Measurements from ENCODE around the gene NPB.

NPB gene

DNA sequence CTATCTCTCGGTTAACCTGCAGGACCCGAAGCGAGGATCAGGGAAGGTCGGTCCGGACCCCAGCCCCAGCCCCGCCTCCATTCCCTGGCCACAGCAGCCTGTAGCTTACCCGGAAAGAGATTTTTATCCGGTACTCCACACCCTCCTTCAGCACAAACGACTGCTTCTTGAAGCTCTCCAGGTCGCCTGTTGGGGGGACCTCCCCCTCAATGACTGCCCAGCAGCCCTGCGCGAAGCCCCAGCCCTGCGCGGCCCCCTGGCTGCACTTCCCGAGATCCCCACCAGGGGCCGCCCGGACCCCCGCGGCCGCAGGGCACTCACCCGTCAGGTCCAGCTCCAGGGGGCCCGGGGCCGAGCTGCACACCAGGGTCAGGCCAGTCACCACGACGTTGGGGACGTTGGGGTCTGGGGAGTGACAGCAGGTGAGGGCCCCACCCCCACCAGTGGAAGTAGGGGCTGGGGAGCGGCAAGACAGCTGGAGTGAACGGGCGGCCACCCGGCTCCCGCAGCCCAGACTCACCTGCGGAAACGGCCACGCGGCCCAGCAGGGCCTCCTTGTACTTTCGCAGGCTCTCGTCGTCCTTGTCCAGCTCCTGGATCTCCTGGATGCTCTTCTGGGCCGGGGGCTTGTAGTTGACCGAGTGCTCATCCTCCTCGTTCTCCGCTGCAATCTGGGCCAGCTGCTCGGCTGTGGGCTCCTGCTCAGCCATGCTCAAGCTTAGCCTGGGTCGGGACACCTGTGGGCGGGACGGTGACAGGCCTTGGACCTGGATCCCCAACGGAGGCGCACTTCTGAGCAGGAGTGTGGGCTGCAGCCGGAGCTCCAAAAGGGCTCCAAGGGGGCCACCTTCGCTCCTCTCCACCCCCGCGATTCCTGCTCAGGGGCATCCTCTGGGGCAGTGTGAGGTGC is 32.6 kb upstream of the NPB start:
- DNase-seq = peak in 3 of 56 donors; percentile 12 to 30 (median 27)

DNA sequence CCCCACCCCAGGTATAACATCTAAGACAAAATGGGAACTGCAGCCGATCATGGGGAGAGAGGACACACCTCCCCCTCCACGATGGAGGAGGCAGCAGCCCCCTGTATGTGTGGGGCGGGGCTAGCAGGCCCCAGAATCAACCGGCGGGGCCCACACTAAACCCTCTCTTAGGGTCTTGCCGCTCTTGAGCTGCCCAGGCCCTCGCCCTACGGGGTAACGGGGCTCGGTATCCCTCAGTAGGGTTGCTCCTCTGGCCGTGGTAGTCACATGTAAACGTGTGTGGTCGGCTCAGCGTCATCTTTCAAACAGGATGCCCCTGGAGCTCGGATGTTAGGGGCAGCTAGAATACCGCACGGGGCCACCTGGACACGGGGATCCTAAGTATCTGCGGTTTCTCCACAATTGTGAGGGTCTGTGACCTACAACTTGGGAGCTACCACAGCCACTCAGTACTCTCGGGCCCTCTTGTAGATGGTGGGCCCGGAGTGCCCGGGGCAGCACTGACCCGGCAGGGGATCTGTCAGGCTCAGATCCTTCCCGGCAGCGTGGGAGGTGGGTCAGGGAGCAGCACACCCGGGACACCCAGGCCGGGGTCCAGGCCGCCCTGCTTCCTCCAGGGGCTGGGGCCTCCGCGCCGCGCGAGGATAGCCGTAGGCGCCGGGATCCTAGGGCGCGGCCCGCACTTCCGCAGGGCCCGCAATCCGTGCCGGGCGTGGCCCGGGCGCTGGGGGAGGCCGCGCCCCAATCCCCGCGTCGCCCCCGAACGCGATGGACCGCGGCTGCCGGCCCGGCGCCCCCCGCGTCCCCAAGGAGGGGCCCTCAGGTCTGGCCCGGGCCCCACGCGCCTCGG is 31.7 kb upstream of the NPB start:
- peak in 2 of 56 donors; percentile 8 to 16 for DNase-seq

DNA sequence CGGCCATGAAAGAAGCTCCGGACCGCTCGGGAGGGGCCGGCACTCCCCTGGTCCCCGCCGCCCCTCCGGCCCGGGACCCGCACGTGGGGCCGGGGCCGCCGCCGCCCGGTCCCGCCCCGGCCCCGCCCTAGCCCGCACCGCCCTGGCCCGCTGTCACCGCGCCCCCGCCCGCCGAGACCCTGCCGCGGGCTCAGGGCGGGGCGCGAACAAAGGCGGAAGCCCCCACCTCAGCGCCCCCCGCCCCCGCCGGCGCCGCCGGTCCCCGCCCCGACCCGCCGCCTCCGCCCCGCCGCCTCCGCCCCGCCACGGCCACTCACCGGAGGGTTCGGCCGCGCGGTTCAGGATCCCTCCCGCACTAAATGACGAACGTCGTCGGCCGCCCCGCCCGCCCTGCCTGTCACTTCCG is 31.1 kb upstream of the NPB start, which contains the start of gene ARHGDIA:
TSS of gene ARHGDIA (minus strand) at position 357 of the 406 bp plus-strand sequence. CDS start 1,407 bp downstream, outside the sequence.
- DNase-seq = peak in 3 of 56 donors; percentile 65 to 85 (median 71)

DNA sequence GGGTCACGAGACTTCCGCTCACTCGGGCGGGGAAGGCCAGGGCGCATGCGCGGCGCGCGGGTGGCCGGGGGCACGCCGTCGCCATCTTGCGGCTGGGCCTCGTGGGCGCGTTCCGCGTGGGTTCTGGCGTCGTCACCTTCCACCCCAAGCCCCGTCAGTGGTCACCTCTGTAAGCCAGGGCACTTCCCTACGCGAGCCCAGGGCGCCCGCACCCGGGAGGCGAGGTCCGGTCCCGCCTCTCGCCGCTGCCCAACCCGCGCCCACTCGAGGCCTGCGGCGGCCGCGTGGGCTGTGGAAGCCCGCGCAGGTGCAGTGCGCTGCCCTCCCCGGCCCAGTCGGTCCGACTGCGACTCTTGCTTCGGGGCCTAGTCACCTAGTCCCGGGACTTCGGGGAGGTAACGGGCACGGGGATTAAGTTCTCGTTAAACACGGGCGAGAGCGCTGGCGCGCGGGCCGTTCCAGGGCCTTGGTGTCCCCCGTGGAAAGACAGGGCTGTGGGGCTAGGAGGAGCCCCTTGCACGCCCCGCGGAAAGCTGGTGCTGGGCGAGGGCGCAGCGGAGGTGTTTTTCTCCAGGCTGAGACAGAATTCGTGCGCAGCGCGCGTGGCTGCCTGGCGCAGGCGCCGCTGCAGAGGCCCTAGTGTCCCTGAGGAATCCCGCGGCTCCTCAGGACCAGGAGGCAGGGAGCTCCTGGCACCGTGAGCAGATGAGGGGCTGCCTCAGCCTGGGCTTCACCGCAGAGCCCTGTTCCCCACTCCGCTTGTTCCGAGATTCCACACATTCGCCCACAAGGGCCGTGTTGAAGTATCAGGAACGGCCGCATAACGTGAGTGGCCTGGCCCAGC is 30.4 kb upstream of the NPB start:
- DNase-seq = peak in 53 of 56 donors; percentile 48 to 94 (median 85)

DNA sequence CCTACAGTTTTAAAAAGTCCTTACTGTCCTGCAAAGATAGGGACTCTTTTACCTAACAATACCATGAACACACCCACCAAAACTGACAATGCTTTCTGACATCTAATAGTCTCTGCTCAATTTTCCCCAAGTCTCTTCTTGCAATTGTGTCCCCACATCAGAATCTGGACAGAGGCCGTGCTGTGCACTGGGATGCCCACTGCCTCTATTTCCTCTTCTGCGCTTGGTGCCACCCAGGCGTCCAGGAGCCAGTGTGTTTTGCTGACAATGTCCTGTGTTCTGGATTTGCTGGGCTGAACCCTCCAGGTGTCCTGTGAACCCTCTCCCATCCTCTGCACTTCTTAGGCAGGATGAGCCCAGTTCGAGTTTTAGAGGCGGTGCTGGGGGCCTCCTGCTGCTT is 24.5 kb upstream of the NPB start:
- DNase-seq = no peak

DNA sequence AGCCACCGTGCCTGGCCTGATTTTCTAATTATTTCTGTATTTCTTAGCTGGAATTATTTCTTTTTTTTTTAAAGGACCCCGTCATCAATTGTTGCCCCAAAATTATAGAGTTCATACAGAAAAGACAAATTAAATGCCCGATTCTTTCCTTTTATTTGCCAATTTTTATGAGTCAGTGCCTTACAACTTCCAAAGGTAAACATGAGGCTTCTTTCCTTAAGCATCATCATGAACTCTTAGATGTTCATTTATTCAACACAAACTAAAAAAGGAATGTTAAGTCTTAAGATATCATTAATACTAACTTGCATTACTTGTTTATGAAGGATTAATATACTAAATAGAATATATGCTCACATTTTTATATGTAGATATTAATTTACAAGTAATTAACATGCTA is 23.7 kb upstream of the NPB start:
- DNase-seq = no peak

DNA sequence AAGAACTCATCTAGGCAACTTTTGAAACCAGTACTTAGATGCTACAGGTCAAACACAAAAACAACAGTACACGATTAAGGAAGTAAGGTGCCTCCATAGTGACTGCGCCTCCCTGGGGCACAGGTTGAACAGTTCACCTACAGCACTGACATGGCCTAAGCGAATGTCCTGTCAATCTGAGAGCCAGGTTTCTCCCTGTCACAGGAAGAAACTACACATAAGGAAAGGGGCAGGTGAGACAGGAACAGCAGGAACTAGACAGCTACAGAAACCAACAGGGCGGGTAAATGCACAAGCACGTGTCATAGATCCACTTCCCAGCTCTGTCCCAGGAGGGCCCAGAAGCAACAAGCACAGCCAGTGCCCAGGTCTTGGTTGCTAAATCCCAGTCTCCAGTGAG is 22.9 kb upstream of the NPB start:
- DNase-seq = no peak

DNA sequence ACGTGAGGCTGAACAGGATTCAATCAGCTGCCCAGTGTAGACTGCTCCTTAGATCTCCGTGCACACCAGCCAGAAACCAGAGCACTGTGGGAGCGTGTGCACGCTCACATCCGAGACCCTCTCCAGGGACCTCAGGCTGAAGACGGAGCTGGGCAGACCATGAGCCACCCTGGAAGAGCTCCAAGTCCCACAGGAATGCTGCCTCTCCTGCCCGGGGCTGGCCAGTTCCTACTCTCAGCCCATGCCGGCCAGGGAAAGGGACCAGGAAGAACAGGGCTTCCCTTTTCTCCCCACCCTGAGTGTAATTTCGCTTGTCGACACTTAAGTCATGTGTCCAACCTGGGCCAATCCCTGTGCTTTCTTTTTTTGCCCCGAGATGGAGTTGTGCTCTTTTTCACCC is 17.5 kb upstream of the NPB start:
- DNase-seq = no peak

DNA sequence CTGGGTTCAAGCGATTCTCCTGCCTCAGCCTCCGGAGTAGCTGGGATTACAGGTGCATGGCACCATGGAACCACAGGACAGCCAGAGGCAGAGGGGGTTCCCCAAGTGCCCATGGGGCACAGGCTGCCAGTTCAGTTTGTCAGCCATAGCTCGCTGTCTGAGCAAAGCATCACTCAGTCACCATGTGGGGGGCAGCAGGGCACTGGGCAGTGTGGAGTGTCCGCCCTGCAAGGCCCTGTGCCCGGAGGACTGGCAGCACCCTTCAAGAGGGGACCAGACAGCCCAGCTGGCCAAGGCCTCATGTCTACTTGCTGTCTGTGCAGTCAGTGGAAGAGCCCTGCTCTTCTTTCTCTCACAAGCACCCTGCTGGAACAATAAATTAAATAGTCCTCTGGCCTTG is 17.1 kb upstream of the NPB start:
- DNase-seq = no peak

DNA sequence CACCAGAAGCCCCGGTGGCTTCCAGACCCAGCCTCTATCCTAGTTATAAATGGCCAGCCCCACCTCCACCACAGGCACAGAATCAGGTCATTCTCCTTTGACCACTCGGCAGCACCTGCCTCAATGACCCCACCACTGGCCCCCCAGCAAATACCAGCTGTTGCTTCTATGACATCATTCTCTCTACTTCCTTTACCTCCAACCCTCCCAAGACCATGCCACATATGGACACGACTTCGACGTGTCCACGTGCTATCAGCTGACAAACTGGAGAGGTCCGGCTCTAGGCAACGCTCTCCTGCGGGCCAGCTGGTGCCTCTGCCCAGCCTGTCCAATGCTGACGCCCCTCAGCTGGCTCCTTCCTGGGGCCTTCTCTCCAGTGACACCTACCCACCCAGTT is 16.6 kb upstream of the NPB start:
- DNase-seq = no peak

DNA sequence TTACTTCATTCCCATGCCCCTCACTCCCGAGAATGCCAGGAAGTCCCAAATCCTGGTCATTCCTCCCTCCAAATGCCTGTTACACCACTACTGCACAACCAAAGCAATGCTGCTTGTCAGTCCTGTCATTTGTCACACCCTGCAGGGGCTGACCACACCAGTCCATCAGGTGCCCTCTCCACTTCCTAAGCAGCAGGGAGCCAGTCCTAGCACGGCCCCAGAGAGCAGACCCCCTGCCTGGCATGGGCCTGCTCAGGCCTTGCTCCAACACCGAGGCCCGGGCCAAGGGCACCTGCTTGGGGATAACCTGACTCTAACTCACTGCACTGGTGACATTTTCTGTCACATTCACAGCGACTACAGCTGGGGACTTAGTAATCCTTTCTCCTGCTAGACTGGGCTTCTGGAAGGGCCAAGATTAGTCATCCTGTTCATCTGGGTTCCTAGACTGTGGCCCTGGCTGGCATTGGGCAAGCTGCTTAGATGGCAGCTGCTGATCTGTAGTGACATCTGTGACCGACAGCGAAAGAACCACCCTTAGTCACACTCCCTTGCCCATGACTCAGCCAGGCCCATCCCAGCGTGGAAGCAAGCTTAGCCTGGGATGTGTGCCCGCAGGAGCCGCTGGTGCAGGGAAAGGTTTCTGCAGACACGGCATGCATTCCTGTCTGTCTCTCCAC is 16.0 kb upstream of the NPB start:
- peak in 1 of 56 donors; percentile 36 for DNase-seq

DNA sequence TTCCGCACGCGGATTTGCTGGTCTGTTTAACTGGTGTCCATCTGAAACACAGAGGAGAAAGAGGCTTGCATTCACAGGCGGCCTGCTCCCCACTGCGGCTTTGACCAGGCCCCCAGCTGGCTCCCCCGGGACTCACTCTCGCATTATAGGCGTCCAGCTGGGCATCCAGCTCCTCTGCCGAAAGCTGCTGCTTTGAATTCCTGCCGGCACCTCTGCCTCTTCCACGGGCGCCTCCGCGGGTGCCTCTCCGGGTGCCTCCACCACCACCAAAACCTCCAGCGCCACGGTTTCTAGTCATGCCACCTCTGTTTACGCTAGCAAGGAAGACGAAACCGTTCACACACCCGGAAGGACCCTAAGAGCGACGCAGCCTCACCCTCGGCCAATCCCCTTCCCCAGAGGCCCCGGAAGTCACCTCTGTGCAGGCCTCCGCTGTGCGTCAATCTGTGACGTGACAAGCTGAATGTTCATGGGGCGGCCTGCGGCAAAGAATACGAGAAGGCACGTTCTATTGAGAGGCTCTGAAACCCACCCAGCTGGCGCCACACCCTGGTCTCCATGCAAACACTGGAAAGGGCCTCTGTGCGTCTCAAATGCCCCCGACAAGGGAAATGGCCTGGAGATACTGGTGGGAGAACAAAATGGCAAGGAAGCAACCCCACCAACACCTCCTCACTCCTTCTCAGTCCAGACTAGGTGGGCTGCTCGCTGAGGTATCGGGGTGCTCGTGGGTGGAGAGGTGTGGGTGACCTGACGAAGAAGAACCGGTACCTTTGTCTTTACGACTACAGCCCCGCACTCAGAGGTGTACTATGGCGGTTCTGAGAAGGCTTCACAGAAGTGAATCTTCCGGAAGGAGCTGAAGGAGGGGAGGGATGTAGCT is 13.7 kb upstream of the NPB start:
- DNase-seq = no peak

DNA sequence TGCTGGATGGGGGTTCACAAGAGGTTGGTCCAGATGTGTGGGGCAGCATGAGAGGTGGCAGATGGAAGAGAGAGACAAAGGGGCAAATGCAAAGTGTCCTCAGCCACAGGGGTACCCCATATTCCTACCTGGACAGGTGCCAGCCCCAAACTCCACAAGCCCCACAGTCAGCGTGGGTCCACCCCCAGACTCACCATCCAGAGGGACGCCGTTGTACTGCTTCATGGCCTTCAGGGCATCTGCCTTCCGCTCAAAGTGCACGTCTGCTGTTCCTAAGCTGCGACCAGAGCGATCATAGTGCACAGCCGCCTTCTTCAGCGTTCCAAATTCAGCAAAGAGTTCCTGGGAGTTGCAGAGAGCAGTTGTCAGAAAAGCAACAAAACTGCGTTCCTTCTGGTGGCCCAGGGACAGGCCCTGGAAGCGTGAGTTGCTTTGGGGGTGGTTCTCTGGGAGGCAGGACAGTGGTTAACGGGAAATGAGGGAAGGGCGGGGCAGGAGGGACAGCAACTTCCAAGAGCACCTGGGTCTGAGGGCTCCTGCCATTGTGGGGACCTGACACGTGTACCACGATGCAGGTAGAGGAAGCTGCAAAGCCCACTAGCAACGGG is 12.9 kb upstream of the NPB start:
- DNase-seq = no peak

DNA sequence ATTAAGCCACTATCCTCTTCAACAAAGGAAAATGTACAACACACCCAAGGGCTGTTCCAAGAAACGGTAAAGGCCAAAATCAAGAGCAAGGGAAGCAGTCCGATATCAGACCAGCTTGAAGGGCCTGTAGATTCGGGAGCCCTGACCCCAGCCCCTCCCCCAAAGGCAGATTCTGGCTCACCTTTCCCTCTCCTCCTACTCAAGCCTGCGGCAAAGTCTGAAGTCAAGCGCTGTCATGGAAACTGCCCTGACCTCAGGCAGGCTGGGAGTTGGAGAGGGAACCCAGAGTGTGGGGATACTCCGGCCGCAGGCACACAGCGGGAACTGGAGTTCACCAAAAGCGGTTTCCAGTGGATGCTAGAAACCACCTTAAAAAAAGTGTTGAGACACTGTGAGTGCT is 12.4 kb upstream of the NPB start:
- DNase-seq = no peak

DNA sequence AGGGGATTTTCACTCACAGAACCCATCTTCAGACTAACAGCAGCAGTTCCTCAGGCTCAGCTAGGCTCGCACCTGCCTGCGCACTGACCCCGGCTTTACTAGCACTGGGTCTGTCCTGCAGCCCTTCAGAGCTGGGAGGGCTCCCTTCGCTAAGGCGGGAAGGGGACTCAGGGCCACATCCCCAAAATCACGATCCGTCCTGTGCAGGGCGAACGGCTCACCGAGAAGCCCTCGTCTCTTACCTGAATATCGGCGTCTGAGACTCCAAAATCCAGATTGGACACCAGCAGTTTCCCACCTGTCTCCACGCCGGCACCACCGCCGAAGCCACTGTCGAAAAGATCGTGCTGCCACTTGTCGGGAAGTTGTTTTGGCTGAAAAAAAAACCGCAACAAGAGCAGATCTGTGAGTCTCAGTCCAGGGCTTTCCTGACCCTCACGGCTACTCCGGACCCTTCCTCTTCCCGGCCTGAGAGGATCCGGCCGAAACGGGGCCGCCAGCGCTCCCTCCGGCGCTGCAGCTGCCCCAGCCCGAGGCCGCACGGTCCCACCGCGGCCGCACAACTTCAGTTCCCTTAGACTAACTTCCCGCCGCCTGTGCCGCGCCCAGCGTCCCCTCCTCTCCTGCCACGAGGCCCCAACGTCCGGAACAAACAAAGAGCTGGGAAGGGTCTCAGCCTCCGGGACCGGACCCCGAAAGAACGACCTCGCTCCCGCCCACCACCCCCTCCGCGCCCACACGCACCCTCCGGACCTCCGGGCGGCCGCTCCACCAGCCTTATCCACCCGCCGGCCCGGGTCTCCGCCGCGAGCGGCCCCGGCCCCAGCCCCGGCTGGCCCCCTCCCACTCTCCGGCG is 11.4 kb upstream of the NPB start:
- DNase-seq = no peak

DNA sequence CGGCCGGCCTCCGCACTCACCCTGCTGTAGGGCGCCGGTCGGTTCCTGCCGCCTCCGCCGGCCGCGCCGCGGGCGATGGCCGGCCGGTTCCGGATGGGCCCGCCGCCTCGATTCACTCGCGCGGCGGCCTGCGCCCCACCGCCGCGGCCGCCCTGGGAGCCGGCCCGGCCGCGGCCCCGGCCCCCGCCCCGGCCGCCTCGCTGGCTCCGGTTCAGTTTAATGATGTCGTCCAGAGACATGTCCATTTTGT is 10.8 kb upstream of the NPB start:
- DNase-seq = no peak

DNA sequence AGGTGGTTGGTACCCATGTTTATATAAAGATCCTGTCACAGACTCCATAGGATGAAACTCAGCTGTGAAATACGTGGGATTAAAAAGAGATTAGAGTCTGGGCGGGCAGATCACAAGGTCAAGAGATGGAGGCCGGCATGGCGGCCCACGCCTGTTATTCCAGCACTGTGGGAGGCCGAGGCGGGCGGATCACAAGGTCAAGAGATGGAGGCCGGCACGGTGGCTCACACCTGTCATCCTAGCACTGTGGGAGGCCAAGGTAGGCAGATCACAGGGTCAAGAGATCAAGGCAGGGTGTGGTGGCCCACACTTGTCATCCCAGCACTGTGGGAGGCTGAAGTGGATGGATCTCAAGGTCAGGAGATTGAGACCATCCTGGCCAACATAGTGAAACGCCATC is 6.6 kb upstream of the NPB start:
- no peak for DNase-seq
